HCT116 (cell line): ENCODE measurements around the gene DPP6. TPM values are rescaled to one million over a fixed set of nuclear protein-coding genes. Genes with fewer than 3 reads are reported as not detected.

Source experiments
- ATAC-seq: fragments of 200-7000 bp; cut with Tn5 transposase; 2 replicates; pipeline ENCODE4 v1.9.1; 2020; ENCODE audit warnings: mild to moderate bottlenecking, moderate library complexity
- BruUV-seq: library from RNA; stranded (reverse); fragments of 400-500 nt; replicated peaks from 2 replicates; lab custom pipeline; 2021; lab: Mats Ljungman, UMichigan
- CTCF ChIA-PET: fragments of 300-600 bp; sonication (Branson Sonifier 250); formaldehyde crosslinking; loops from one replicate; lab custom pipeline; 2021; ENCODE audit warnings: antibody characterized with exemption; lab: Charles Lee
- POLR2A ChIA-PET: fragments of 300-600, 350-600 bp; sonication (Branson Sonifier 250); formaldehyde crosslinking; loops from one replicate; lab custom pipeline; 2021; ENCODE audit warnings: antibody characterized with exemption; lab: Charles Lee
- RAD21 ChIA-PET, 2 experiments: fragments of 300-600 bp; sonication (Branson Sonifier 250); formaldehyde crosslinking; loops; one replicate each; lab custom pipeline; 2023; ENCODE audit warnings: low total read pairs in 2 of 2; ENCODE audit not compliant: uncharacterized antibody in 2 of 2, unreplicated experiment in 2 of 2, low non-redundant PET in 1 of 2; lab: Charles Lee
- DNase-seq: peaks from one replicate; pipeline ENCODE4 v3.0.0-alpha.2; 2010; ENCODE audit warnings: low read depth, low spot score
- H2AFZ ChIP-seq: fragments of 200-600 bp; shearing (Covaris generic), sonication (generic); 2 replicates; pipeline ENCODE4 v1.6.1; 2017; ENCODE audit warnings: low read depth, mixed run types, mixed read lengths, antibody characterized with exemption, low read length; ENCODE audit not compliant: poor library complexity, severe bottlenecking
- H3K27ac ChIP-seq: 2 replicates; pipeline ENCODE4 v1.5.1; 2012; ENCODE audit warnings: low read depth, low read length
- H3K27me3 ChIP-seq: fragments of 200-600 bp; sonication (generic); 2 replicates; pipeline ENCODE4 v1.6.1; 2016; ENCODE audit warnings: mixed run types, low read length, mixed read lengths; ENCODE audit not compliant: insufficient read depth
- H3K36me3 ChIP-seq, 2 experiments: fragments of 200-500 bp in 1 of 2; fragments of 200-600 bp in 1 of 2; sonication (Bioruptor generic) in 1 of 2; sonication (generic) in 1 of 2; 2 replicates each; pipeline versions ENCODE4 v1.5.1 to v1.6.1; 2014 to 2016; ENCODE audit warnings: low read length in 2 of 2, inconsistent platforms in 1 of 2, mixed read lengths in 1 of 2, mixed run types in 1 of 2; ENCODE audit not compliant: insufficient read depth in 2 of 2, control insufficient read depth in 1 of 2
- H3K4me1 ChIP-seq, 2 experiments: fragments of 200-600 bp in 1 of 2; sonication (generic) in 1 of 2; 2 replicates each; pipeline versions ENCODE4 v1.5.1 to v1.6.1; 2012 to 2017; ENCODE audit warnings: low read length in 2 of 2, inconsistent platforms in 1 of 2, mild to moderate bottlenecking in 1 of 2, mixed read lengths in 1 of 2, mixed run types in 1 of 2, moderate library complexity in 1 of 2; ENCODE audit not compliant: insufficient read depth in 2 of 2, control insufficient read depth in 1 of 2
- H3K4me2 ChIP-seq: fragments of 200-600 bp; sonication (generic); 2 replicates; pipeline ENCODE4 v1.6.1; 2017; ENCODE audit warnings: mixed run types, low read length, mixed read lengths
- H3K4me3 ChIP-seq, 2 experiments: fragments of 200-600 bp in 1 of 2; sonication (generic) in 1 of 2; replicated peaks in 1 of 2; 2 replicates each; pipeline ENCODE4 v1.5.1; 2011 to 2016; ENCODE audit warnings: low read length in 2 of 2, control low read depth in 1 of 2, low read depth in 1 of 2, mild to moderate bottlenecking in 1 of 2, mixed read lengths in 1 of 2, mixed run types in 1 of 2
- H3K79me2 ChIP-seq: fragments of 200-600 bp; sonication (generic); 2 replicates; pipeline ENCODE4 v1.6.1; 2017; ENCODE audit warnings: mild to moderate bottlenecking, mixed run types, low read length, moderate library complexity, mixed read lengths; ENCODE audit not compliant: insufficient read depth
- H3K9ac ChIP-seq: fragments of 200-600 bp; sonication (generic); 2 replicates; pipeline ENCODE4 v1.6.1; 2016; ENCODE audit warnings: low read length, mixed read lengths
- H3K9me2 ChIP-seq: fragments of 200-600 bp; sonication (generic), shearing (Covaris generic); 2 replicates; pipeline ENCODE4 v1.6.1; 2017; ENCODE audit warnings: mixed run types, mild to moderate bottlenecking, moderate library complexity; ENCODE audit not compliant: insufficient read depth
- H3K9me3 ChIP-seq, 2 experiments: fragments of 200-500 bp in 1 of 2; fragments of 200-600 bp in 1 of 2; sonication (Bioruptor generic) in 1 of 2; sonication (generic) in 1 of 2; 2 replicates each; pipeline ENCODE4 v1.6.1; 2014 to 2017; ENCODE audit warnings: low read length in 2 of 2, mixed read lengths in 2 of 2, inconsistent platforms in 1 of 2, low read depth in 1 of 2, mild to moderate bottlenecking in 1 of 2, mixed run types in 1 of 2, moderate library complexity in 1 of 2; ENCODE audit not compliant: control insufficient read depth in 1 of 2, insufficient read depth in 1 of 2
- H4K20me1 ChIP-seq: fragments of 200-600 bp; sonication (generic), shearing (Covaris generic); 2 replicates; pipeline ENCODE4 v1.6.1; 2017; ENCODE audit warnings: mixed run types, mild to moderate bottlenecking, moderate library complexity; ENCODE audit not compliant: insufficient read depth
- ATF3 ChIP-seq: IDR thresholded peaks from 2 replicates; pipeline ENCODE4 v1.6.1; 2012
- CBX3 ChIP-seq: IDR thresholded peaks from 2 replicates; pipeline ENCODE4 v1.6.1; 2012; ENCODE audit warnings: low read depth
- CEBPB ChIP-seq: IDR thresholded peaks from 2 replicates; pipeline ENCODE4 v1.6.1; 2012; ENCODE audit warnings: low read depth
- CTCF ChIP-seq, 3 experiments: fragments of 200-600 bp in 1 of 3; sonication (generic) in 1 of 3; IDR thresholded peaks in 2 of 3; conservative IDR thresholded peaks in 1 of 3; 2 replicates each; pipeline ENCODE4 v1.5.1; 2012 to 2017; ENCODE audit warnings: low read depth in 2 of 3, low read length in 2 of 3, antibody characterized with exemption in 1 of 3, borderline replicate concordance in 1 of 3, control low read depth in 1 of 3, mild to moderate bottlenecking in 1 of 3, mixed read lengths in 1 of 3, mixed run types in 1 of 3, moderate library complexity in 1 of 3; ENCODE audit not compliant: insufficient read depth in 1 of 3
- EZH2phosphoT487 ChIP-seq: fragments of 200-600 bp; IDR thresholded peaks from 2 replicates; pipeline ENCODE4 v1.6.1; 2018; ENCODE audit warnings: antibody characterized with exemption, borderline replicate concordance
- POLR2AphosphoS5 ChIP-seq: IDR thresholded peaks from 2 replicates; pipeline ENCODE4 v1.6.1; 2011; ENCODE audit warnings: mild to moderate bottlenecking, low read depth, low read length, moderate library complexity
- RAD21 ChIP-seq: IDR thresholded peaks from 2 replicates; pipeline ENCODE4 v1.6.1; 2012; ENCODE audit warnings: low read depth, mild to moderate bottlenecking
- REST ChIP-seq: IDR thresholded peaks from 2 replicates; pipeline ENCODE4 v1.6.1; 2012; ENCODE audit warnings: low read depth
- ZFX ChIP-seq: fragments of 450-650 bp; IDR thresholded peaks from 2 replicates; pipeline ENCODE4 v1.6.1; 2017
- ZNF274 ChIP-seq: fragments of 200-500 bp; sonication (Bioruptor generic); IDR thresholded peaks from 2 replicates; pipeline ENCODE4 v1.6.1; 2014; ENCODE audit warnings: mild to moderate bottlenecking, low read depth, low read length, inconsistent platforms
- intact Hi-C: fragments of 100-400 bp; cut with micrococcal nuclease; formaldehyde crosslinking; loops from 2 replicates; pipeline ENCODE4 v1.10.0; 2022
- total RNA-seq: library from RNA; stranded (reverse); gene quantifications from one replicate; pipeline ENCODE4 v1.2.1, GENCODE V29; 2021; ENCODE audit not compliant: unreplicated experiment

Gene DPP6
- total RNA-seq, 1 experiment from 2014 or later, result not detected

DNA sequence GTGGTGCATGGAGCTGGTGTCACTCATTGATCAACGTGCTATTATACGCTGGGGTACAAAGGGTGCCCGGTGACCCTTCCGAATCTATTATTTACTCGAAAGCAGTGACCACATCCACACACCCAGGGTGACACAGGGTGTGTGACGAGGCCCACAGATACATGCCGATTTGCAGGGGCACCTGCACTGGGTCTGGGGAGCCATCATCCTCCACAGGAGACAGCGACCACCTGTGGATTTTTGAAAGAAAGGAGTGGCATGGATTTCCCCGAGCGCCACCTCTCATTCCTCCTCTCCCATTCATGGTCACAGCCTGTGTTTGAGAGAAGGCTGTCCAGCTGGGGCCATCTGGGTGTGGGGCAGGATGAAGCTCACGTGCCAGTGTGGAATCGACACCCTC lies 701.0 kb downstream of the DPP6 start:
- no peak for TF ChIP-seq ZNF274
- no peak for TF ChIP-seq ZFX
- TF ChIP-seq EZH2phosphoT487, result no peak
- TF ChIP-seq POLR2AphosphoS5, result no peak
- TF ChIP-seq ATF3, result no peak
- no peak for TF ChIP-seq CEBPB
- no peak for TF ChIP-seq RAD21
- TF ChIP-seq REST, result no peak
- TF ChIP-seq CBX3, result no peak
- TF ChIP-seq CTCF (IDR thresholded peaks at IDR 0.05 in 2 of 3, conservative IDR thresholded peaks at IDR 0.05 in 1 of 3; ENCODE audit: borderline replicate concordance in 1 of 3, insufficient read depth in 1 of 3, low read depth in 2 of 3, low read length in 2 of 3), result no peak
- ChIA-PET POLR2A (no interaction called here), CTCF (no interaction called here), RAD21 (no interaction called here)
- Histone ChIP-seq H4K20me1 (no peaks in the 10 kb centered on the region), H3K9ac (no peak overlapping the region), H3K27me3 (no peaks in the 10 kb centered on the region), H3K4me3 (no peak overlapping the region), H3K9me3 (no peaks in the 10 kb centered on the region), H3K79me2 (no peaks in the 10 kb centered on the region), H3K27ac (no peak overlapping the region), H2AFZ (no peak overlapping the region), H3K36me3 (no peaks in the 10 kb centered on the region), H3K4me1 (no peaks in the 10 kb centered on the region), H3K9me2 (no peaks in the 10 kb centered on the region), H3K4me2 (no peak overlapping the region)
- DNase-seq (no peak), ATAC-seq (no peak)
- BruUV-seq, result no TSS peak
- intact Hi-C loops, result no loop called here
